AG09319 (cell line): Measurements from ENCODE around the gene XPOT.
"Not testable (repeated sequence)": the region's sequence is repeated elsewhere in the genome, so short reads cannot be mapped to it uniquely, and the experiment has no call there.

Experiments used
- DNase-seq: peaks from one replicate; pipeline ENCODE4 v3.0.0-alpha.2; 2010; ENCODE audit warnings: low read depth; ENCODE audit errors: extremely low read depth
- CTCF ChIP-seq: IDR thresholded peaks from 2 replicates; pipeline ENCODE4 v1.5.1; 2011; ENCODE audit warnings: low read depth, mild to moderate bottlenecking, inconsistent platforms, low read length, moderate library complexity

Gene XPOT

GRCh38 chr12:64403707-64404469 lies at the start of gene XPOT:
Gene XPOT (plus strand): TSS chr12:64404392. CDS start chr12:64410036, 5,644 bp downstream.
- DNase-seq: peak; percentile 94
- no peak for TF ChIP-seq CTCF

- not testable (repeated sequence) for DNase-seq
Observed at GRCh38 chr12:64356209-64356608, 48.0 kb upstream of the XPOT start.

- DNase-seq: not testable (repeated sequence)
Observed at GRCh38 chr12:64361173-64361572, 43.0 kb upstream of the XPOT start.

GRCh38 chr12:64362721-64363305 lies 41.4 kb upstream of the XPOT start:
- DNase-seq: no peak
- no peak for TF ChIP-seq CTCF

GRCh38 chr12:64383675-64384074 lies 20.5 kb upstream of the XPOT start:
- no peak for TF ChIP-seq CTCF
- DNase-seq: no peak

GRCh38 chr12:64385019-64385418 lies 19.2 kb upstream of the XPOT start:
- no peak for TF ChIP-seq CTCF
- DNase-seq: no peak

GRCh38 chr12:64385468-64385867 lies 18.7 kb upstream of the XPOT start:
- no peak for DNase-seq
- TF ChIP-seq CTCF: no peak

- no peak for DNase-seq
- no peak for TF ChIP-seq CTCF
Observed at GRCh38 chr12:64387197-64387816, 16.9 kb upstream of the XPOT start.
